SW 1271 (cell line): ENCODE data around the gene CCDC116.
"Not testable (repeated sequence)": the region's sequence is repeated elsewhere in the genome, so short reads cannot be mapped to it uniquely, and the experiment has no call there.

Source experiments
- DNase-seq, 2 experiments: peaks; one replicate each; lab custom pipeline; 2025; lab: John Stamatoyannopoulos, UW

CCDC116 gene

DNA sequence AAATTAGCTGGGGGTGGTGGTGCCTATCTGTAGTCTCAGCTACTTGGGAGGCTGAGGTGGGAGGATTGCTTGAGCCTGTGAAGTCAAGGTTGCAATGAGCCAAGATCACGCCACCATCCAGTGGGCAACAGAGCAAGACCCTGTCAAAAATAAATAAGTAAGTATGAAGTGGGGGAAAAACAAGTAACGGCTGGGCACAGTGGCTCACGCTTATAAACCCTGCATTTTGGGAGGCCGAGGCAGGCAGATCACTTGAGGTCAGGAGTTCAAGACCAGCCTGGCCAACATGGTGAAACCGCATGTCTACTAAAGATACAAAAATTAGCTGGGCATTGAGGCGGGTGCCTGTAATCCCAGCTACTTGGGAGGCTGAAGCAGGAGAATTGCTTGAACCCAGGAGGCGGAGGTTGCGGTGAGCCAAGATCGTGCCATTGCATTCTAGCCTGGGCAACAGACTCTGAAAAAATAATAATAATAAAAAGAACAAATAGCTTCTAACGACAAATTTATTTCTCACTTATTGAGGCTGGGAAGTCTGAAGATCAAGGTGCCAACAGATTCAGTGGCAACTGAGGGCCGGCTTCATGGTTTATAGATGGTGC is 22.9 kb upstream of the CCDC116 start:
- not testable (repeated sequence) for DNase-seq

DNA sequence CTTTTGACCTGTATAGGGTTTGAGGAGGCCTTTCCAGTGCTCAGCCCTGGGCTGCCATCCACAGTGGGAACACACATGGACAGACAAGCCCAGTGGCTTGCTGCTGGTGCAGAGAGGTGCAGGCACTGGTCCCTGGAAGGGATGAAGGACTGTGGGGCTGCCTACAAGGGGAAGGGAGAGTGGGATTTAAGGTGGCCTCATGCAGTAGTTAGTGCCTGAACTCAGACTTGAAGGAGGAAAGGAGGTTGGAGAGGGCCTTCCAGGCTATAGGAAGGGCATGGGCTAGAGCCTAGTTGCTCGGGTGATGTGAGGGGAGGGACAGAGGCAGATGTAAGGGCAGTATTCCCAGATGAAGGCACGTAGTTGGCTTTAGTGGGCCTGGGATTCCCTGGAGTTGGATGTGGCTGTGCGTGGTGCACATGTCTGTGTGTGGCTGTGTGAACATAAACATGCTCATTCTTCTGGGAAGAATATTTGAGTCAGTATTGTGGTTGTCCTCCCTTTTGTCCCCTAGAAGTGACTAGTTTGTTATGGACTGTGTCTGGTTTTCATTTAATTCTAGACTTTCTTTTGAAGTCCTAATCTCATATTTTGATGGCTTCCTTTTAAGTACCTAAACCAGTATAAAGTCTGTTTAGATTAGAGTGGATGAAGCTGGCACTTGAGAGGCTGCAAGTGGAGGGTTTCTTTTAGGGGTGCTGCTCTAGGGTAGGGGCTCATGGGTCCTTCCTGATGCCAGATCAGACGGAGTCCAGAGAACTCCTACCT is 21.2 kb upstream of the CCDC116 start:
- DNase-seq: no peak

DNA sequence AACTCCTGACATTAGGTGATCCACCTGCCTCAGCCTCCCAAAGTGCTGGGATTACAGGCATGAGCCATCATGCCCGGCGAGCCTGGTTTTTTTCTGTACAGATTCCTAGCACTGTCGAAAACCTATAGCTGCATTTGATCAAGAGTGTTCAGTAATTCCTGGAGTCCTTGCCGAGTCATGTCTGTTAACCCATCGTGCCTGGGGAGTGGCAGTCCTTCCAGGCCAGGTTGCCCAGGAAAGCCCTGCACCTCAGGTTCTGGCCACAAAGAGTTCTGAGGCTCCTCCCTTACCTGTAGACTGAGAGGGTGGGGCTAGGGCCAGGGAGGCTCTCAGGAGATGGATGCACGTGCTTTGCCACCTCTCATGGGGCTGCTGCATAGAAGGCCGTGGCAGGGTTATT is 19.7 kb upstream of the CCDC116 start:
- no peak for DNase-seq

DNA sequence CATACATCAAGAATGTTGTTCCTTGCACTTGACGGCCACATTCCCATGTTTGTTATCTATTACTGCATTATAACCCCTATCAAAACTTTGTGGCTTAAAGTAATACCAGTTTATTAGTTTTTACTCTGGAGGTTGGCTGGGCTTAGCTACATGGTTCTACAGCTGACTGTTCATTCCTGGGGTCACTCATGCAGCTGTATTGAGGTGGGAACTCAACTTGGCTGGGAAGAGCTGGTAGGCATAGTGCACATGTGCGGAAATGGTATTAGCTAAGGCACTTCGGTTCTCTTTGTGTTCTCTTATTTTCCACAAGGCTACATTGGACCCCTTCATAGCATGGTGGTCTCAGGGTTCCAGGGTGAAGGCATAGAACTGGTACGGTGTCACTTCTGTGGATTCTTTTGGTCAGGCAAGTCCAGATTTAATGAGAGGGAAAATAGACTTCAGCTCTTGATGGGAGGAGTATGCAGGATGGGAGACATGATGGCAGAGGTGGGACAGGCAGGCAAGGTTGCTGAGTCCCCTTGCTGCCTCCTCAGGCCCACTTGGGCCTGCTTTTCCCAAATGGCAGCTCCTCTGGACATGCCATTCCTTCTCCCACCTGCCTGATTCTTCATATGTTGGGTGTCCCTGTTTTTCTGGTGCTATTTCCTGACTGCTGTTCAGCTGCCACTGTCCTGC is 18.9 kb upstream of the CCDC116 start:
- DNase-seq: no peak

DNA sequence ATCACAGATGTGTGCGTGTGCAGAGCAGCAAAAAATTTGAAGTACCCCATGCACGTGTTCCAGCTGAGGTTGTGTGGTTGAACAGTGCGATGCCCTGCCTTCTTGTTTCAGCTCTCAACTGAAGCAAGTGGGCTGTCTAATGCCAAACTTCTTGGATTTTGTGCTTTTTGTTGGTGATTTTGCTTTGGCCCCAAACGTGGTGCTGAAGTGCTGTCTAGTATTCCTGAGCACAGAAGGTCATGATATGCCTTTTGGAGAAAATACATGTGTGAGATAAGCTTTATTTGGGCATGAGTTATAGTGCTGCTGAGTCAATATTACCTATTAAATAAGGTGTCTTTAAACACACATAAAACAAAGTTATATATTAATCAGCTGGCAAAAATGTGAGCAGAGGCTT is 16.8 kb upstream of the CCDC116 start:
- no peak for DNase-seq

DNA sequence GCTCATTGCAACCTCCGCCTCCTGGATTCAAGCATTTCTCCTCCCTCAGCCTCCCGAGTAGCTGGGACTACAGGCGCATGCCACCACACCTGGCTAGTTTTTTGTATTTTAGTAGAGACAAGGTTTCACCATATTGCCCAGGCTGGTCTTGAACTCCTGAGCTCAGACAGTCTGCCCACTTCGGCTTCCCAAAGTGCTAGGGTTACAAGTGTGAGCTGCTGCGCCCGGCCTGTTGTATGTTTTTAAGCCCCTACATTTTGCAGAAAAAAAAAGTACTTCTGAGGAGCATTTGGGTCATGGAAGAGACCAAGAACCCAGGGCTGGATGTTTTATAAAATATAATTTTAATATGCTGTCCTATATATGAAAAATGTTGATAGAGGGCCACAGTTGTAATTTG is 15.2 kb upstream of the CCDC116 start:
- not testable (repeated sequence) for DNase-seq

DNA sequence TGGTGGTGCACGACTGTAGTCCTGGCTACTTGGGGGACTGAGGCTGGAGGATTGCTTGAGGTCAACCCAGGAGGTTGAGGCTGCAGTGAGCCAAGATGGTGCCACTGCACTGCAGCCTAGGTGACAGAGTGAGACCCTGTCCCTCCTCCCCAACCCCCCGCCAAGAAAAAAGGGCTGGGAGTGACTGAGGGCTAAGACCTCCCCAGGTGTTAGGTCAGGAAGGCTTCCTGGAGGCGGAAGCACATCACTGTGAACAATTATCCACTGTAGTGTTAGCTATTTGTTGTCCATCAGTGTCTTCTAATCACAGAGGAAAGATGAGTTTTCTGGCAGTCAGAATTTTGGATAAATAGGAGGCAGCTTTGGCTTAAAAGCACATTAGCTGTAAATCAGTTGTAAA is 11.5 kb upstream of the CCDC116 start:
- DNase-seq: no peak

DNA sequence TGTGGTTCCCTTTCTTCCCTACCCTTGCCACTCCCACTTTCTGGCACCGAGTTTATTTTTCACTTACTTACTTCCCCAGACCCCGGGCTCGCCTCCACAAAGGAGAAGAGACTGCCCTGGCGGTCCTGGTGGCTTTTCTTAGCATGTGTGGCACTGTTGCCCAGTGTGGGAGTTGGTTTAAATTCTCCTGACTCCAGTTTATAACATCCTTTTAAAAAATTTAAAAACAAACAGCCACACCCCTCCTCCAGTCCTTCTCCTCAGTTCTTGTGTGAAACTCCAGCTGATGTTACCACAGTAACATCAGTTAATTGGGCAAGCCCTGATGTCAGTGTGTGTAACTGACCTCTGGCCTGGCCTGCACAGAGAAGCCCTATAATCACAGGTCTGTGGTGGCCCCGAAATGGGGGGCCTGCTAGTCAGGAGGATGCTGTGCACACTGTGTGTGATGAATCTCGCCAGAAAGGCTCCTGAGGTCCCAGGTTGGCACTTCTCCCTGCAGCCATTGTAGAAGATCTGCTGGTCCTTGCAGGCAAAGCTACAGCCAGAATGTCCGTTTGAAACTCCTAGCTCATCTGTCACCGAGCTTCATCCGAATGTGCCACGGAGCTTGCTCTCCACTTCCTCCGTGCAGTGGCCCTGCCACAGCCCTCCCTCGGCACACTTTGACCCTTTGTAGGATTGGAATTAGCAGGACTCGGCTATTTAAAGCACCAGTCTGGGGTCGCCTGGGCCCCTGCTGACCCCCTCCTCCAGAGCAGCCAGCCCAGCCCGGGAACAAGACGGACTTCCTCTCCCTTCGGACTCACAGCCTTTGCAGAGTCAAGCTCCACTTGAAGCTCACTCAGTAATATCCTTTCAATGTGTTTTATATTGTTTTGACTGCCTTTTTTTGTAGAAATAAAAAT is 10.3 kb upstream of the CCDC116 start:
- DNase-seq: no peak

DNA sequence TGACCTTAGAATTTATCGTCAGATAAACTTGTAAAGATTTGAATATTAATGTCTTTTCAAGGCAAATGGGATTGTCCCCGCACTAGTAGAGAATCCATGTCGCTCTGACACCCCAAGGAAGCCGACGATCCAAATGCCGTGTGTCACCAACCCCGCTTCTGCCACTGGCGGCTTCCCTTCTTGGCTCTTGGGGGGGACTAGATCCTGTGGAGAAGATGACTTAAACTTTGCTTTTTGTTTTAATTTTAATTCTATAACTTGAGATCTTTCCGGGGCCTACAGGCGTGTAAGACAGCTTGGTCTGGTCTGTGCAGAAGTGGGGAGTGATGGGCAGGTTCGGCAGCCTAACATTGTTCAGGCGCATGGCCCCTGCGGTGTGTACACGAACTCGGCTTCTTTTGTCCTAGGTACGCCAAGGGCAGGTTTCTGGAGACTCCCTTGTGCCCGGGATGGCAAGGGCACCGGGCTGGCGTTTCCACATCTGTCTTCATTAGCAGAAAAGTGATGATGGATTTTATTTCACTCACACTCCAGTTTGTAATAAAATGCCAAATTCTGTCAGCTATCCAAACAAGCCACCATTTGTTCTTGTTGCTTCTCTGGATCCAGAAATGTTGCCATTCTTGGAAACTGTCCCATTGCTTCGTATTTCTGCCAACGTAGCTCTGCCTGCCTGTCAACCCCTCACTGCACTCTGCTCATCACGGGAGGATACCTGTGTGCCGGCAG is 9.5 kb upstream of the CCDC116 start:
- DNase-seq: no peak

DNA sequence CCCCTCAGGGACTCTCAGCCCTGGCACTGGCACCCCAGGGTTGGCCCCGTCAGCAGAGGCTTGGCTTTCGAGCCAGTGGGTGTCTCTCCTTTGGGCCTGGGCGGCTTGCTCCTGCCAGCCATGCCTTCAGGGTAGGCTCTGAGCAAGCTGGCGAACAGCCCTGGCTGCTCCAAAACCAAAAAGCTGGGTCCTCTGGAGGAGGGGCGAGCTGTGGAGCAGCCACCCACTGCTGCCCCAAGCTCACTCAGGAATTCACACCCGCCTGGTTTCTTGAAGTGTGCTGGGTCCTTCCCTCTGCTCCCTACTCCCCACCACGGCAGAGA is 9.0 kb upstream of the CCDC116 start:
- no peak for DNase-seq

DNA sequence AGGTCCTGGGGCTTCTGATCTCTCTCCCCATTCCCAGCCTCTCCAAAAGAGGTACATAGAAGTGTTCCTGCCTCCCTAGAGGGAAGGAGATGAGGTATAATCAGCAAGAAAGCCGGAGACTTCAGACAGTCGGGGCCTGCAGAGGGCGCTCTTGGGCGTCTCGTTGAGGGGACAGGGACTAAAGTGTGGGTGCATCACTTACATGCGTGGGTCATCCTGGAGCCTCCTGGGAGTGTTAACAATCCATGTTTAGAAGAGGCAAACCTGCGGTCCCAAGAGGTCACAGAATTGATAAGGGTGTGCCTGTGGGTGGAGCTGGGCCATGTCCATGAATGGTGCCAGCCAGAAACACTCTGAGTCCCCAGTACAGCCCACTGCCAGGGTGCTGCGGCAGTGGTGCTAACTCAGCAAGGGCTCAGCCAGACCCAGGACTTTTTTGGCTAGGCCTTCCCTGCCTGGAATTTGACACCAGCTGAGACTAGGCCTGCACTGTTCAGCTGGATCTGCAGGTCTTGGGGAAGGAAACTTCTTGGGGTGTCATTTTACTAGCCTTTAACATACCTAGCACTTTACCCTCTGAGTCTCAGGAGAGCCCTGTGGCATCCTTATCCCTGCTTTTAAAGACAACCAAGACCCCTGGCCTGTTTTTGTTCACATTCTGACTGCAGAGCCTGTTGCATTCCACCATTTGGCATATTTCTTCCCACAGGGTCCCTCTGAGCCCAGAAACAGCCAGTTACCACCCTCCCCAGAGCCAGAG is 8.3 kb upstream of the CCDC116 start:
- no peak for DNase-seq

DNA sequence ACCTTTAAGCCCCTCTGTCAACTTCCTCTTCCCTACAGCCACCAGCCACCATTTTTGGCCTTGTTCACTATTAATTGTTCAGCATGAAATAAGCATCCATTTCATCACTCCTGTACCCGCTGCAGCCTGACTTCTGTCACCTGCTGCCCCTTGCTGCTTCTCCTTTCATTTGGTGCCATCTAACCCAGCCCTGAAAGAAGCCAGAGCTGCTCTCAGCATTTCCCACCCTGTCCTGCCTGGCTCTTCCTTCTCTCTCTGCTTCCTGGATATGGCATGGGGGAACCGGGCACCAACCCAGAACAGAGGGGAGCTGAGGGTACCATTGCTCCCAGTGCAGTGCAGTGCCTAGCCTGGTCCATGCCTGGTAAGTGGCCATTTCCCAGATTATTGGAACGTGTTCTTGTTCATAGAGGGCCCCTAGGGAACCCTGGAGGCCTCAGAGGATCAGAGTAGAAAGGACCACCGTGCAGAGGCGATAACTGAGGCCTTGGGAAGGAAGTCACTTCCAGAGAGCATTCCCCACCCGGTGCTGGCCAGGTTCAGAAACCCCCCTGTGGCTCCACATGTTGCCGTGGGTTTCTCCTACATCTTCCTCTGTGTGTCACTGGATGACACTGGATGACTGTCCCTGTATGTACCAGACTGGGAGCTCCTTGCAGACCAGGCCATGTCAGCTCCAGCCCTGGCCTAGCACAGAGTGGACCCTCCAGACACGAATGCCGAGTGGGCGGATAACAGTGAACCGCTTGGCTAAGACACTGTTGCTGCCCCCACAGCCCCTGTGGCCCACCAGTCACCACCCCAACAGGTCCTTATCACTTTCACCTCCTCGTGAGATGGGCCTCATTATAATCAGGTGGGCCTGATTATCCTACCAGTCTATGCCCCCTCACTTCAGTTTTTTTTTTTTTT is 7.4 kb upstream of the CCDC116 start:
- no peak for DNase-seq

DNA sequence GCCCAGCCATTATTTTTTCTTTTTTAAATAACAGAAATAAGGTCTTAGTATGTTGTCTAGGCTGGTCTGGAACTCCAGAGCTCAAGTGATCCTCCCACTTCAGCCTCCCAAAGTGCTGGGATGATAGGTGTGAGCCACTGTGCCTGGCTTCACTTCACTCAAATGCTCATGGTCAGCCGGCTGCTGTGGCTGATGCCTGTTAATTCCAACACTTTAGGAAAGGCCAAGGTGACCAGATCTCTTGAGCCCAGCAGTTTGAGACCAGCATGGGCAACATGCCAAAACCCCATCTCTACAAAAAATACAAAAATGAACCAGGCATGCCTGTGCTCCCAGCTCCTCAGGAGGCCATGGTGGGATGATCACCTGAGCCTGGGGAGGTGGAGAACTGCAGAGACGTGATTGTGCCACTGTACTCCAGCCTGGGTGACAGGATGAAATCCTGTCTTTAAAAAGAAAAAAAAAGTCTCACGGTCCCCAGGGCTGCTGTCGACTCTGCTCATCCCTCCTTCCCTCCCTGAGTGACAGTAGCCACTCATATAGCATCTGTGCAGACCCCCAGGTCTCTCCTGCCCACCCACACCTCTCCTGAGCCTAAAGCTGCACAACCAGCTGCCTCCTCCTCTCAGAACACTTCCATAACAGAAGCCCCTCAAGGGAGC is 6.4 kb upstream of the CCDC116 start:
- no peak for DNase-seq

DNA sequence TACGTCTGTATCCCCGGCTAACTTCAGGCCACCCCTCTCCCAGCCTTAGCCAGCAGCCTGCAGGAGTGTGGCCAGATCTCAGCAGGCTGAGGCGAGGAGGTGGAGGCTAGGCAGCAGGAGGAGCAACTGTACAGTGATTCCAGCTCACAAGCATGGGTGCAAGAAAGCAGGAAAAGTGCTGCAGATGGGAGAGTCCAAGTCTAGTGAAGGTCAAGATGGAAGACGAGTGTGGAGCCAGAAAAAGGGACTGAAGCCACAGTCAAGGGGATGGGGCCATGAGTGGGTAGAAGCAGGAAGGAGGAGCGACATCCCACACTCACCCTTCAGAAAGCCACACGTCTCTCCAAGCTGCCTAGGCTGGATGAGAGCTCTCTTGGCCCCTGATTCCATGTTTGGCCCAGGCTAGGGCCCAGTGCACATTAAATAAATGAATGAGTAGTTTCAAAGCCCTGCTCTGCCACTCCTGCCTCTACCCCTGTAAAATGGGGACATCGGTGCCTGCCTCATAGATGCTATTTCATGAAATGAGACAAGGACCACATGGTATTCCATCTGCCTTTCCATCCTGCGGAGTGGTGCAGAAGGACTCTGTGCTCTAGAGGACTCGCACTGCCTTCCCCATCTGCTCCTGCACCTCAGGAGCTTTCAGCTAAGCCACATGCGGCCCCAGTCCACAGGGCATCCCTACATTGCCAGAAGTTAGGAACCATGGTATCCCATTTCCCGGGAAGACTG is 5.7 kb upstream of the CCDC116 start:
- no peak for DNase-seq

DNA sequence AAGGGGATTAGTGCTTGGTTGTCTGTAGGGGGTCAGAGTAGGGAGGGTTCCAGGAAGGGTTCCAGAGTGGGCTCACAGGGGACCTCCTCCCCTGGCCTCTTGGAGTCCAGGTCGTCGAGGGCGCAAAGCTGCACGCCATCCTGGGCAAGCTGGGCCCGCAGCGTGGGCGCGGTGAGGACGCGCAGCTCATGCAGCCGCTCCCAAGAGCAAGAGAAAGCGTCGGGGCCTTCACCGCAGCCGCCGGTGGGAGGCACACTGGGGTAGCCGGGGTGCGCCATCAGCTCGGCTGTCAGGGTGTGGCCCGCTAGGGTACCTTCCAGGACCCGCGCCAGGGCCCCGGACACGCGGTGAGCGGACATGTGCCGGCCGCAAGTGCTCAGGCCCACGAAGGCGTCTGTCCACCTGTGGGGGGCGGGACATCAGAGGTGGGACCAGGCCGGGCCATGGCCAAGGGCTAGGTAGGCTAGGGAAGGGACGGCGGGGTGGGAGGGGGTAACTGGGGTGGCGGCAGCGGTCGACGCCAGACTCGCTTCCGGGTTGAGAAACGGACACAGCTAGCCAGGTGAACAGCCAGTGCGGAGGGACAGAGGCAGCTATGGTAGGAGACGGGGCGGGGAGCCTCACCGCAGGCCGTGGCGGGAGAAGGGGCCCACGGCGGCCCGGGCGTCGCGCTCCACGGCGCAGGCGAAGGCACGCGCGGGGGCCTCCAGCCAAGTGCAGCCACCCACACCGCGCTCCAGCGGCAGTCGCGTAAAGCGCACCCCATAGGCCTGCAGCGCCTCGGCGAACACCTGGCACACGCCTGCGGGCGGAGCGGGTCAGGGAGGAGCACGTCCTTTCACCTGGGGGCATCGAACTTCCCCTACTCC is 3.9 kb upstream of the CCDC116 start:
- no peak for DNase-seq

DNA sequence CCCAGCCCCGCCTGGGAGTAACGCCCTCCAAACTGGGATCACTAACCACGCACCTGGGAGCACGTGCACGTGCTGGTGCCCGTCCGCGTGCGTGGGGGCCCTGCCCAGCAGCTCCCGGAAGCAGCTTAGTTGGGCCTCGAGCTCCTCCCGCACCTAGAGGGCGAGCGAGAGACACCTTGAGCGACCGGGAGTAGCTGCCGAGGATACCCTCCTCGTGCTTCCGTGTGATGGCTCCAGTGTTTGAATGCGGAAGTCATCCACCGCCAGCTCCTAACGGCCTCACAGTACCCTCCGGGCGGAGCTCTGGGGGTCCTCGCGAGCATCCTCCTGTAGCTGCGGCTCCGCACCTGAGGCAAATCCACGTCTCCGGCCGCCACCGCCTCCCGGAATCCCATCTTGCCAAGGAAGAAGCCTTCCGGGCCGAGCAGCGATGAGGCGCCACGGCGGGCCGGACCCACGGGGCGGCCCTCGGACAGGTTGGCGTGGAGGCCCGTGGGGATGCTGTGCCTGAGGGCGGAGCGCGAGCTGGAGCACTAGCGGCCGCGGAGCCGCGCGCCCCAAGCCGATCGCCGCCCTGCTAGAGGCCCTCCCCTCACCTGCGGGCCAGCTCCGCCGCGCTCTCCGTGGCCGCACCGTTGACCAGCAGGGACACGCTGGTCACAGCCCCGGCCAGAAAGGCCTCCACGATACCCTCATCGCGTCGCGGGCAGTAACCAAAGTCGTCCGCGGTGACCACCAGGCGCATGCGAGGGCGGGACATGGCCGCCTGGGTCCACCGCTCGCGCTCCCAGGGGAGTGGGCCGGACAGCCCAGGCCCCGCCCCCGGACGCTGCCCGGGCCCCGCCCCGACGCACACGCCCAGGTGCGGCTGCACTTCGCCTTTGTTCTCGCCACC is 3.1 kb upstream of the CCDC116 start, which contains the start of gene YDJC:
Gene YDJC (minus strand): TSS at position 768 of the 895 bp plus-strand sequence. CDS start 8 bp downstream, at position 760.
- DNase-seq: peak; percentile 70 to 83
